NCI-H226 (cell line): Measurements from ENCODE around the gene FARS2.
"Not testable (repeated sequence)": the region's sequence is repeated elsewhere in the genome, so short reads cannot be mapped to it uniquely, and the experiment has no call there.

Experiments
- DNase-seq: peaks from one replicate; pipeline ENCODE4 v3.0.0-alpha.2; 2015

FARS2 gene

DNA sequence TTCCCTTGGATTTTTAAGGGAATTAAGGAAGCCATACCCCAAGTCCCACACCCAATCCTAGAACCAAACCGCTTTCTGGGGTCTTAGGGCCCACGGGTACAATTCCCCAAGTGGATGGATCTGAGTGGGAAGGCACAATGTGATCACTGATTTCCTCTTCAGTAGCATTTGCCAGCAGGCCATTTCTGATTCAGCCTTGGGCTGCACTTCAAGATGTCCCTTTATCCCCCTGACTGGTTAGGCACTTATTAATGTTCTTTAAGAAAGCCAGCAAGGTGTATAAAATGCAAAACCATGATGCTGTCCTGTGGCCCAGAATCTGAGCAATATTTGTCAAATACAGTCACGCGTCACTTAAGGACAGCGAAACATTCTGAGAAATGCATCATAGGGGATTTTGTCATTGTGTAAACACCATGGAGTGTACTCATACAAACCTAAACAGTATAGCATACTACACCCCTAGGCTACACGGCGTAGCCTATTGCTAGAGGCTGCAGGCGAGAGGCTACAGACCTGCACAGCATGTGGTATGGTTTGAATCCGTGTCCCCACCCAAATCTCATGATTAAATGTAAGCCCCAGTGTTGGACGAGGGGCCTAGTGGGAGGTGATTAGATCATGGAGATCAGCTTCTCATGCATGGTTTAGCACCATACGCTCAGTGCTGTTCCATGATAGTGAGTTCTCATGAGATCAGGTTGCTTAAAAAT lies 511.3 kb downstream of the FARS2 start:
- DNase-seq, result no peak

DNA sequence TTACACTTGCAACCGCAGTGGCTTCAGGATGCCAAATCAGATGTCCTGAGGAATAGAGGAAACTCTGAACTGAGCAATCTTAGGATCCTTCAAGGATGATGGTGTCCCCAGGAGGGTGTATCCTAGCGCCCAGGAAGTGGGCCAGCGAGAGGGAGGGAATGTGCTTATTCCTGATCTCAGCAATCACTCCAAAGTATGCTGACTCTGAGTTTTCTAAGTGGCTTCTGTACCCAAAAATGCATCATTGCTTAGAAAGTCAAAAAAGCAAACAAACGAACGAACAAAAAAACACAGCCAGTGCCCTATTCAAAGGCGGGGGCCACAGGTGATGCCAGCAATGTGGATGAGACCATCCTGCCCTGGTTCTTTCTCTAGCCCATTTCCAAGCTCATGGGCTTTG lies 514.8 kb downstream of the FARS2 start:
- DNase-seq, result no peak

- DNase-seq, result no peak
Measured at GRCh38 chr6:5776706-5777390, 515.5 kb downstream of the FARS2 start.

DNA sequence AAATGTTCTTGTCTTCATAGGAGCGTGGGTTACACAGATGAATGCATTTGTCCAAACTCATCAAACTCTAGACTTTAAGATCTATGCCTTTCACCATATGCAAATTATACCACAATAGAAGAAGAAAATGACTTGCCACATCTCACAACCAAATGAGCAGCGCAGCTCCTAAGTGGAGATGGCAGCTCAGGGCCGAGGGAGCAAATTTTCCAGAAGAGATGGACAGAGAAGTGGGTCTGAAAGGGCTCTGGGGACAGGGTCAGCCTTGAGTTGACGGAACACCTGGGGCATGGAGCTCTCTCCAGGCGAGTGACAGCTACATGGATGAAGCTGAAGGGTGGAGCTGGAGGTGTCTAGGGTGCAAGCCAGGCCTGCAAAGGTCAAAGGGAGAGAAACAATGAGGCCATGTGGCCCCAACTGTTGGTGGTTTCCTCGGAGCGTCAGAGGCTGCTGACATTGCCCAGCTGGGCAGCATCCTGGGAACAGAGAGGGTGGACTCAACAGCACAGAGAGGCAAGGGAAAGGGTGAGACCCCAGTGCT lies 517.1 kb downstream of the FARS2 start:
- no peak for DNase-seq

- no peak for DNase-seq
Measured at GRCh38 chr6:5778906-5779305, 517.6 kb downstream of the FARS2 start.

GRCh38 chr6:5781019-5781418 lies 519.7 kb downstream of the FARS2 start:
- DNase-seq, result no peak

GRCh38 chr6:5781966-5782556 lies 520.7 kb downstream of the FARS2 start:
- DNase-seq, result no peak

DNA sequence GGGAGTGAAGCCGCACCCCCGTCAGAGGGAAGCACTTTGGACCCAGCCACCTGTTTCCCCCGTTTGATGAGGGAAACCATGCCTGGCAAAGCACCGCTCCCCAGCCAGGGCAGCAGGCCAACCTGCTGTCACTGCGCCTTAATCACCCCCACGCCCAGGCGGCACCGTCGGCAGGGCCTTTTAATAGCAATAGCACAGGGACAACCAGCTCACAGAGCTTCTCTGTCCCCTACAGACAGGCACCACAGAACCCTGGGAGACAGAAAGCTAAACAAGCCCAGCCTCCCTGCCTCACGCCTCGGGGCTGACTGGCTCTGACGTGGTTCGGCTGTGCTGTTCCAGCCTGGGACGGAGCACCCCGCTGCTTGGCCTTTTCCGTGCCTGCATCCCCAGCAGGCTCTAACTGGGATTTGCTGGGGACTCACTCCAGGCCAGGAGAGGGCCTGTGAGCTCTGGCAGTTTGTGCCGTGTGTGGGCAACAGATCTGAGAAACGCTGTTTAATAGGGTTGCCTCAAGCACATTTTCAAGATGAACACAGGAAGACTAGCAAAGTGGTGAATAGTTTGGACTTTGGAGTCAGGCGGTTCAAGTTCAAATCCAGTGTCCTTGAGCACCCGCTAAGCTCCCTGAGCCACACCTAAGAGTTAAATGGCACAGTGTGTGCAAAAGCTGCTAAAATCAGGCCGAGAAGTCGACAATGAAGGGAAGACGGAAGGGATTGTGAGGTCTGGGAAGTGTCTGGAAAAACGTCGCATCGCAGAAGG lies 521.7 kb downstream of the FARS2 start:
- no peak for DNase-seq

GRCh38 chr6:5783584-5784089 lies 522.3 kb downstream of the FARS2 start:
- DNase-seq, result no peak

GRCh38 chr6:5785249-5785648 lies 523.9 kb downstream of the FARS2 start:
- DNase-seq, result no peak

DNA sequence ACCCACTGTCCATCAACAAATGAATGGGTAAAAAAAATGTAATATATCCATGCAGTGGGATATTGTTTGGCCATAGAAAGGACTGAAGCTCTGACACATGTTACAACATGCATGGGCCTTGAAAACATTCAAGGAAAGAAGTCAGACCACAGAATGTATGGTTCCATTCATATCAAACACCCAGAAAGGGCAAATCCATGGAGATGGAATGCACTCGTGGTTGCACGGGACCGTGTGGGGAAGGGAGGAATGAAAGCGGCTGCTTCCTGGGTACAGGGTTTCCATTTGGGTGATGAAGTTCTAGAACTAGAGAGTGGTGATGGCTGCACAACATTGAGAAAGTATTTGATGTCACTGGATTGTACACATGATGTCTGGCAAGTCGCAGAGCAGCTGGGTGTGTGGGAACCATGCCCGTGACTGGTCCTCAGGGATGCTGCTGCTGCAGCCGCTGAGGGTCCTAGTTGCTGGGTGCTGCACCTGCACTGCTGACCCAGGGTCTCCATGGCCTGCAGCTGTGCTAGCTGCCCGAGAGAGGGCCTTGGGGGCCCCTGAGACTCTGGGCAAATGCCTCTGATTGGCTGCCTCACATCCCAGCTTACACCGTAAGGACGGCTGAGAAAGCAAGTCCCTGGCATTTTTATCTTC lies 525.1 kb downstream of the FARS2 start:
- no peak for DNase-seq

- DNase-seq, result no peak
Measured at GRCh38 chr6:5786969-5787720, 525.8 kb downstream of the FARS2 start.

DNA sequence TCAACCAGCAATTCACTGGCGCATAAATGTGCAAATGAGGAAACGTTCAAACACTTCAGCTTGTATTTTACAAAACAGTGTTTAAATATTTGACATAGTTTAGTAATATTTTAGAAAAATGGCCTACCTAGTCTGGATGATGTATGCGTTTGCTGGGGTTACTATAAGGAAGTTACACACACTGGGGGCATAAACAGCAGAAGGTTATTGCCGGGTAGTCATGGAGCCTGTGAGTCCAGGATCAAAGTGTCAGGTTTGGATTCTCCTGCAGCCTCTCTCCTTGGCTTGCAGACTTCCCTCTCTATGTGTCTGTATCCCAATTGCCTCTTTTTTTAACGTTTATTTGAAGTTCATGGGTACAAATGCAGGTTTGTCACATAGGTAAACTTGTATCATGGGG lies 528.1 kb downstream of the FARS2 start:
- not testable (repeated sequence) for DNase-seq

DNA sequence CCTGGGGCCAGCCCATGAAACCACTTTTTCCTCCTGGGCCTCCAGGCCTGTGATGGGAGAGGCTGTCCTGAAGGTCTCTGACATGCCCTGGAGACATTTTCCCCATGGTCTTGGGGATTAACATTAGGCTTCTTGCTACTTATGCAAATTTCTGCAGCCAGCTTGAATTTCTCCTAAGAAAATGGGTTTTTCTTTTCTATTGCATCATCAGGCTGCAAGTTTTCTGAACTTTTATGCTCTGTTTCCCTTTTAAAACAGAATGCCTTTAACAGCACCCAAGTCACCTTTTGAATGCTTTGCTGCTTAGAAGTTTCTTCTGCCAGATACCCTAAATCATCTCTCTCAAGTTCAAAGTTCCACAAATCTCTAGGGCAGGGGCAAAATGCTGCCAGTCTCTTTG lies 535.2 kb downstream of the FARS2 start:
- not testable (repeated sequence) for DNase-seq

DNA sequence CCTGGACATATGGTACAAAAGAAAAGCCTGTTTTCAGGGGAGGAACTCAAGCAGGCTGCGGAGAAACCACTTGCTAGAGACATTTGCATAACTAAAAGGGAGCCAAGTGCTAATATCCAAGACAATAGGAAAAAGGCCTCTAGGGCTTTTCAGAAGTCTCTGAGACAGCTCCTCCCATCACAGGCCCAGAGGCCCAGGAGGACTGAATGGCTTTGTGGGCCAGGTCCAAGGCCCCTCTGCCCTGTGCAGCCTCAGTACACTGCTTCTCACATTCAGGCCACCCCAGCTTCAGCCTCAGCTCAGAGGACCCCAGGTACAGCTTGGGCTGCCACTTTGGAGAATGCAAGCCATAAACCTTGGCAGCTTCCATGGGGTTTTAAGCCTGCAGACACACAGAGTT lies 545.1 kb downstream of the FARS2 start:
- not testable (repeated sequence) for DNase-seq

DNA sequence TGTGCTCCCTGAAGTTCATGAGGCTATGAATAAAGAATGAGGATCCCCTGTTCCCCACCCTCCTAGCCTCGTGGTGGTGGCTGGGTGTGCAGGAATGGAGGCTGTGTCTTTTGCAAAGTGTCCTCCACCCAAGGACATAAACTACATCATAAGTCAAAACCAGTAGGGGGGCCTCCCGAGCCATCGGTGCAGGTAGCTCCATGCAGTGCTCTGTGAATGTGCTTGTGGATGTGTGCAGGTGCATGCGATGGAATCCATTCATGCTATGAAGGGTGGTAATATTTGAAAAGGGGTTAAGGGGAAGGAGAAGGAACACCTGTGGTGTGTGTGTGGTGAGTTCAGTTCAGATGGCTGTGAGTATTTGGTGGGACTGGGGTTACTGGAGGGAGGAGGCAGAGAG lies 548.1 kb downstream of the FARS2 start:
- no peak for DNase-seq

GRCh38 chr6:5811997-5812396 lies 550.7 kb downstream of the FARS2 start:
- no peak for DNase-seq

- DNase-seq, result no peak
Measured at GRCh38 chr6:5813625-5814027, 552.3 kb downstream of the FARS2 start.

GRCh38 chr6:5814116-5814515 lies 552.8 kb downstream of the FARS2 start:
- DNase-seq, result no peak

DNA sequence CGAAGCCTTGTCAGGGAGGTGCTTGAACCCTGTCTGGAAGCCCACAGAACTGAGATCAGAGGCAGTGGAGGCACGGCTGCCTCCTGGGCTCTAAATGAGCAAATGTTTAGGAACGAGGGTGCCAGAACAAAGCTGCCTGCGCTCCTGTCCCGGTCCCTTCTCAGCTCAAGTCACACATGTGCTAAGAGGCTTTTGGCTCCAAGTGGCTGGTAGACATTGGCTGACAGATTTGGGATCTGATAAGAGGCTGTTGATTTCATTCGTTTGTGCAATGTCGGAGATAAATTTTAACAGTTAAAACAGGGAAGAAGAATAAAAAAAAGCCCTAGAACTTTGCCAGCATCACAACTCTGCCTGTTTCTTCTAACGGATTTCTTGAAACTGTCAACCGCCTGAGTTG lies 553.6 kb downstream of the FARS2 start:
- no peak for DNase-seq

- DNase-seq, result no peak
Measured at GRCh38 chr6:5817869-5818268, 556.6 kb downstream of the FARS2 start.

- no peak for DNase-seq
Measured at GRCh38 chr6:5818959-5819358, 557.6 kb downstream of the FARS2 start.
